T-helper 1 cell (primary cell): Measurements from ENCODE around the gene NUDT6.

Experiments used
- DNase-seq, 5 donors: peaks; one replicate each; pipeline ENCODE4 v3.0.0-alpha.2; 2012 to 2020
- total RNA-seq, 4 donors: gene quantifications; one replicate each; lab custom pipeline; 2026; lab: John Stamatoyannopoulos, UW

Gene NUDT6, protein sequence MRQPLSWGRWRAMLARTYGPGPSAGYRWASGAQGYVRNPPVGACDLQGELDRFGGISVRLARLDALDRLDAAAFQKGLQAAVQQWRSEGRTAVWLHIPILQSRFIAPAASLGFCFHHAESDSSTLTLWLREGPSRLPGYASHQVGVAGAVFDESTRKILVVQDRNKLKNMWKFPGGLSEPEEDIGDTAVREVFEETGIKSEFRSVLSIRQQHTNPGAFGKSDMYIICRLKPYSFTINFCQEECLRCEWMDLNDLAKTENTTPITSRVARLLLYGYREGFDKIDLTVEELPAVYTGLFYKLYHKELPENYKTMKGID
- total RNA-seq, result 1.3 to 5.1 (median 3.3) reads per million in 4 donors

DNA sequence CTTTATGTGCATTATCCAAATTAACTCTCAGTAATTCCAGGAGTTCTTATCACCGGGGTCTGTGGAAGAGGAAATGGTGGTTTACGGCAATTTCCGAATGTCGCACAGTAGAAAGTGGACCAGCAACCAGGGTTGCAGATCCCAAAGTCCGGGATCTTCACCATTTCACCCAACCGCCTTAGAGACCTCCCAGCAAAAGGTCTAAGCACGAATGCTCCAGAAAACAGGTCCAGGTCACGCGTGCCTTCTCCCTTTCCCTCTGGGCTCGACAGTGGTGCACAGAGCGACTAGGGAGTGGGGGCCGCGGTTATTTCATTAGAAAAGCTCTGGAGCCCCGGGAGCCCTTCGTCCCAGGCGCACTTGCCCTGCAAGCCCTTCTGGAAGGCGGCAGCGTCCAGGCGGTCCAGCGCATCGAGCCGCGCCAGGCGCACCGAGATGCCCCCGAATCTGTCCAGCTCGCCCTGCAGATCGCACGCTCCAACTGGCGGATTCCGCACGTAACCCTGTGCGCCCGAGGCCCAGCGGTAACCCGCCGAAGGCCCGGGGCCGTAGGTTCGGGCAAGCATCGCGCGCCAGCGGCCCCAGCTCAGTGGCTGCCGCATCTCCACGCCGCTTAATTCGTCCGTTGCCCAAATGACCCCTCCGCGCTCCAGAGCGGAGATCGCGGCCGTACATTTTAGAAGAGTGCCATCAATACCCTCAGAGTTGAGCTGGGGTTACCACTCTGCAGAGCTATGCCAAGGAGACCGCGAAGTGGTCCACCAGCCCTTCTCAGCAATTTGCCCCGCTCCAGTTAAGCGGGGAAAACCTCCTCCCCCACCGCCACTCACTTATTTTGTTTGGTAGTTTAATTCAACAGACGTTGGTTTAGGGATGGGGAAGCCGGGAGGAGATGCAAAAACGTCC, at the start of gene NUDT6:
Gene NUDT6, minus strand, starts transcription at position 627 of the 906 bp plus-strand sequence. Its CDS starts 25 bp downstream, at position 602.
- peak; percentile 6 to 68 (median 14) for DNase-seq

DNA sequence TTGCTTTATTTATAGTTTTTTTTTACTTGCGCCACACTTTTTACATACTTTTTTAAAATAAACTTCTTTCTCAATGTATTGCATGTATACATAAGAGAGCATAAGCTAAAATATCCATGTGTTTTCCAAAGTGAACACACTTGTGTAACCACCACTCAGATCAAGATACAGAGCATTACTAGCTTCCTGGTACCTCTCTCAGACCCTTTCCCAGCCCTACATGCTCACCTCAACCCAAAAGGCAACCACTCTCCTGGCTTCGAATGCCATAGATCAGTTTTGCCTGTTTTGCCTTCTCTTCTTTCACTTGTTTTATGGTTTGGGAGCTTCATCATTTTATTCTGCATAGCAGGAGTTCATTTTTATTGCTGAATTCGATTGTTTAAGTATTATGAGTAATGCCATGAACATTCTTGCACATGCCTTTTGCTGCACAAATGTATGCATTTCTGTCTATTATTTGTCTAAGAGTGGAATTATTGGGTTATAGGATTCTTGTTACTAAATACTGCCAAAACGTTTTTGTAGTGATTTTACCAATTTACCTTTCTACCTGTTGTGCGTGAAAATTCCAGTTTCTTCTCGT, 45.9 kb upstream of the NUDT6 start:
- DNase-seq, result no peak

DNA sequence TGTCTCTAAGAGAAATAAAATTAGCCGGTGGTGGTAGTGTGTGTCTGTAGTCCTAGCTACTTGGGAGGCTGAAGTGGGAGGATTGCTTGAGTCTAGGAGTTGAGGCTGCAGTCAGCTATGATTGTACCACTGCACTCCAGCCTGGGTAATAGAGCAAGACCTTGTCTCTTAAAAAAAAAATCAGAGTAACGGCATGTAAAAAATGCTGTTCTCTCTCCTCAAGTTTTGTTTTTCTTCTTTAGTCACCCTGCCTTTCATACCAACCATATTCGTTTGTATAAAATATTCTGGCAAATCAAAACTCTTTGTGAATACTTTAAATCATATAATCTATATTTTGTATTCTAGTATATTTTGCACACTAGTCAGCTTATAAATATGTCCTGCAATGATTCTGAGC, 44.8 kb upstream of the NUDT6 start:
- no peak for DNase-seq

DNA sequence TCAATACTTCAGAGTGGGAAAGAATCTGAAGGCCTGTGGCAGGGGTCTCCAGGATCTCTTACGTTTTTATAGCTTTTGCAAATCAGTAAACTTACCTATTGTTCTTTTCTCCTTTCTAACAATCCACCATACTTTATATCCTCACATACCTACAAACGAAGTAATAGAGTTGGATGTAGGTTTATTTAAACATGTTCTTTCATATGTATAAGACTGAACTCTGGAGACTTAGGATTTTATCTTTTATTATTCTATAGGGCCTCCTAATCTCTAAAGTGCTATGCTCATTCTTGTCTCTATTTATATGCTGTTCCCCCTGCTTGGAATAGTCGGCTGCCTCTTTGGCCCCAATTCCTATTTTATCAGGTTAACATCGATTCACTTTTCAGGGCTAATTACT, 43.8 kb upstream of the NUDT6 start:
- DNase-seq, result no peak

DNA sequence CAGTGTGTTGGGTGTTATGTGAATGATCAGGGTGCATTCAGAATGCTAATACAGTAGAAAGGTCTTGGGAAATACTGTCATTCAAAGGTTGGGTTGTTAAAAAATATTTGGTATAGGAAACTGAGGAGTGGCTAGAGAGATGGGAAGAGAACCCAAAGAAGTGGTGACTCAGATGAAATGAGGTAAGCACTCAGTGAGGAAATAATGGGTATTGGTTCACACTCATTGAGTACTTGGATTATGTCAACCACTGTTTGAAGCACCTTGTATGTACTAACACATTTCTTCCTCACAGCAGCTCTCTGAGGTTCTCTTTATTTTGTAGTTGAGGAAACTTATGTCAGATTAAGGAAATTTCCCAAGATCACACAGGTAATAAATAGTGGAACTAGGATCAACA, 40.8 kb upstream of the NUDT6 start:
- no peak for DNase-seq

DNA sequence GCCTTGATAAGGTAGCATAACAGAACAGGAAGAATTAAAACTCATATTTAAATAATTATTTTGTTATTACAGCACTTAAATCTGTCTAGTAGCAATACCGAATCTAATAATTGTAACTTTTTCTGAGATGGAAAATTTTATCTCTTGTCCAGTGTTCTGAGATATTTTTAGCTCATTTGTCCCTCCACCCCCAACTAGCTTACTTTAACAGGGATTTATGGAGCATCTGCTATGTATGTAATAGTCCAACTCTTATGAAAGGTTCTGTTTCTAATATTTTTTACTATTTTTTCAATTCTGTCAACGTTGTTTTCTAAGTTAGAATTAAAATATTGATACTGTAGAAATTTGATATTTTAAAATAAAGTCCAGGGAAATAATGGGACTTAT, 38.2 kb upstream of the NUDT6 start:
- DNase-seq, result no peak

DNA sequence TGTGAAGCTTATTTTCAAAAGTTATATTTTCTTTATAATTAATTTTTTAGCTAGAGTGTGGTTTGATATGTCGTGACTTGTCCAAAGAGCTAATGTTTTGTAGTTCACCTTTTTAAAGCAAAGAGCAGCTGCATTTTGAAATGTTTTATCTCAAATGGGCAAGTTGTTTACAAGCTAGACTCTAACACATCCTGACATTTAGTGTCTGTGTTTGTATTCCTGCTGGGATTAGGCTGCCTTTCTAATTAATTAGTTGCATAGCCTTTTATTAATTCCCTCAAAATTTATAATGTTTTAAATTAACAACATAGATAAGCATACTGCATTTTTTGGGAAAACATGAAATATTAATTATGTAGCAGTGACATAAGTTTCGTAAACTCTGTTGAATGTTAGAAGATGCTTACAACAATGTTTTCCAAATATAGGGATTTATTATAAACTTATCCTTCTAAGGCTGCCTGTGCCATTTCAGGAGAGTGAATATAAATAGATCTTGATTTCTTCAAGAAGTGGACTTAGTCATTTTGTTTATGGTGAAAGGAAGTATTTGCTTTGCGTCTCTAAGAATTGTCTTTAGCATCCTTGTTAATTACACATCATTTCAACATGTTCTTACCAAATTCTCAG, 37.7 kb upstream of the NUDT6 start:
- no peak for DNase-seq

DNA sequence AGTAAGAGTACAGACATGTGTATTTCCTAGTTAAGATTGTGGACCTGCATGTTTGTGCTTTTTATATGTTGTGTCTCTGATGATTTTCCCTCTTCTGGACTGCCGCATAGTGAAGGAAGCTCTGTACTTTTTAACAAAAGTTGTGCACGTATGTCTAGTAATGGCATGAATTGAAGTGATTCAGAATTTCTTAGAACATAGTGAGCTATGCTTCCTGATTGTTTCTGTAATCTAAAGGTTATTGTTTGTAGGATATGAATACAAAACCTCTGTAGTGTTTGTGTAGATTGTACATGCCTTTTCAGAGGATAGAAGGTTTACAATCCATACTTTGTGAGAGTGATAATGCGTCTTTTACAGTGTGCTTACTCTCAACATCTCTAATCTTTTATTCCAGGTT, 37.0 kb upstream of the NUDT6 start:
- no peak for DNase-seq

DNA sequence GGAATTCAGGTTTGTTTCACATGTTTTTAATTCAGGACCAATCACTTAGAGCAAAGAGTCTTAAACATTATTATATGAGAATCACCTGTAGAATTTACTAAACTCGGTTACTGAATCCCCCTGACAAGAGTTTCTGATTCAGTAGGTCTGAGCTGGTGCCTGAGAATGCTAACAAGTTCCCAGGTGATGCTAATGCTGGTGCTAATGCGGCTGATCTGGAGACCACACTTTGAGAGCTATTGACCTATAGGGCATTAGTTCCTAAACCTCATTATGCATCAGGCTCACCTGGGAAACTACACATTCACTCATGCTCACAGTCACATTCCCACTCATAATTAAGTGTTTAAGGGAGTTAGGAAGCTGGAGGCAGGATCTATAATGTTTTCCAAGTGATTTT, 36.1 kb upstream of the NUDT6 start:
- DNase-seq, result no peak

DNA sequence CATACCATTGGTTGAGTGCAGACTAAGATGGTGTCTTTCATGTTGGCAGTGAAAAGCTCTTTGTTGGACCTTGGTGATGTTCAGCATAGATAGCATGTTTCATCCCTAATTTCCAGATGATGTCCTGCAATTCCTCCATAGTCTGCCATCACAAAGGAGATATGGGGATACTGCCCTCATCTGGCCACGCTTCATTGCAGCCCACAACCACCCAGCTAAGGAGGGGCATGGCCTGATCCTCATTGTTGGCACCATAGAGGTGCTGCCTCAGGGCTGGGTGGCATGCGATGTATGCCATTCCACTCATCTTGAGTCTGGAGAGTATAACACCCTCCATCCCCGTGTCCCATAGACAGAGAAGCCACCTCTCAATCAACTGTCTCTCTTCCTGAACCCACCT, 31.5 kb upstream of the NUDT6 start:
- DNase-seq, result no peak

DNA sequence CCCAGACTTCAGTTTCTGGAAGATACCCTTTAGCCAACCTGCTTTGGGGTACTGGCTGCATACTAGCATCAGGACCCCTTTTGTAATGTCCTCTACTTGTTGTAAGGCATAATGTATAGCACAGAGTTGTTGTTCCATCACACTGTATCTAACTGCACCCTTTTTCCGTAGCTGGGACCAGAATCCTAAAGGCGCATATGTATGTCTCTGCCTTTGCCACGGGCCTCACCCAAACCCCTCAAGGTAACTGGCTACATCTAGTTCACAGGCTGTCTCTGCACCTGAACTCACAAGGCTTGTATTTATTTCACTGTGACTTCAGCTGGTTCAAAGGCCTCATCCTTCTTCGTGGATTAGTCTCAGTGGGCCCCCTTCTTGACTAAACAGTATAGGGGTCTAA, 29.6 kb upstream of the NUDT6 start:
- DNase-seq, result no peak

DNA sequence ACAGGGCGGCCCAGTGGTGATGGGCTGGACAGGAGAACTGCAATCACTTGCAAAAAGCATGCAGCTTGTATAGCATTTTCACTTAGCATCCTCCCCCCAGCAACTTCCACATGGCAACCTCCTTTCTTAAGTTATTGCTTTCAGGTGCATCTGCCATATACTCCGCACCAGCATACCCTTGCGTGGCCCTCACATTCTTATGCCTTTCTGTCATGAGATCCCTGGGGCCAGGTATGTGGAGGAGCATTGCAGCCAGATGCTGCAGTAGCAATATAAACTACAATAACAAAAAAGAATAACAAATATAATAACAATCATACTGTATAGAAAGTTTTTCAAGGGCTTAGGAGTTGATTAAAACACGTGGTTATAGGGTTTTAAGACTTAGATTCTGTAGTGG, 26.3 kb upstream of the NUDT6 start:
- no peak for DNase-seq

DNA sequence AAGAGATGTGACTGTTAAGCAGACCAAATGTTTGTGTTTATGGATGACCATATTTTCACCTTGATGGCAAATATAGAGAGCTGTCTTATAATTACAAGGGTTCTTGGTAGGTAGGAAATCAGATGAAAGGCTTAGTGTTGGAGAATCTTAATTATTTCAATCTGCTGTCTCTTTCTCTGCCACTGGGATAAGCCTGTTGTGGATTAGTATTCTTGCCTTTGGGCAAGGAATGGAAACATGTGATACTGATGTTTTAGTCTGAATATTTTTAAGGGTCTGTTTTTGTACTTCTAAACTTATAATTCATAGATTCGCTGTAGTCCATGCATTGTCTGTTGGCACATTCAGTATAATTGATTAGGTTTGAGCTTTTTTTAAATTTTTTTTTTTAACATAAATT, 23.7 kb upstream of the NUDT6 start:
- DNase-seq, result no peak

DNA sequence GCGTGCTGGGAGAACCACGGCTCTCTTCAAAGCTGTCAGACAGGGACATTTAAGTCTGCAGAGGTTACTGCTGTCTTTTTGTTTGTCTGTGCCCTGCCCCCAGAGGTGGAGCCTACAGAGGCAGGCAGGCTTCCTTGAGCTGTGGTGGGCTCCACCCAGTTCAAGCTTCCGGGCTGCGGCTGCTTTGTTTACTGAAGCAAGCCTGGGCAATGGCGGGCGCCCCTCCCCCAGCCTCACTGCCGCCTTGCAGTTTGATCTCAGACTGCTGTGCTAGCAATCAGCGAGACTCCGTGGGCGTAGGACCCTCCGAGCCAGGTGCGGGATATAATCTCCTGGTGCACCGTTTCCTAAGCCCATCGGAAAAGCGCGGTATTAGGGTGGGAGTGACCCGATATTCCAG, 22.7 kb upstream of the NUDT6 start:
- peak in 3 of 5 donors; percentile 22 to 28 (median 25) for DNase-seq

DNA sequence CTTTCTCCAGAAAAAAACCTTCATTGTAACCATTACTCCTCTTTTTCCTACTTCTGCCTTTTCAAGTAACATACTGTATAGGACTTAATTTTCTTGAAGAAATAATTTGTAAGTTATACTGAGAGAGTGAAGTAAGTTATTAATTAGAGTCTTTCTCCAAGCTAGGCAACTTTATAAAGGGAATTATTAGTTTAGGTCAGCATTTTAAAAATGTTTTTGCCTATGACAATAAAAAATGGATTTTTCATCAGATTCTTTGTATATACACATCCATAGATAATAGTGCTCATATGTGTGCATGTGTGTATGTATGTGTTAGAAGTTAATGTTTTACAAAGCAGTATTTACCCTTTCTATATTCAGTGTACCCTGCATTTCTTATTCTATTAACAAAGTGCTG, 10.4 kb upstream of the NUDT6 start:
- no peak for DNase-seq

DNA sequence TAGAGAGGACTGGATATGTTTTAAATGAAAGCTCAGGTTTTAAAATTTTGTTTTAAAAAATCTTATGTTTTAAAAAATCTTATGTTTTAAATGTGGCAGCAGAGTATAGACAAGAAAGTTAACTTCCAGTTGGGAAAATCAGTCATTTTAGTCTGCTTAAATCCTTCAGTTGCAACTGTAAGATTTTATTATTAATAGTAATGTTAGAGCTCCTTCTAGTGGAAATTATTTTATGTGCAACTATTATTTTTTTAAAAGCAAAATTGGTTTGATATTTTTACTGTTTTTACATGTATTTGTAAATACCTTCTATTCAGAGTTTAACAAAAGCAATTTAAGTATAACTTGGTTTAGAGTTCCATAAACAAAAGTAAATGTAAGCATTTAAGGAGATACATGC, 8.5 kb upstream of the NUDT6 start:
- no peak for DNase-seq

DNA sequence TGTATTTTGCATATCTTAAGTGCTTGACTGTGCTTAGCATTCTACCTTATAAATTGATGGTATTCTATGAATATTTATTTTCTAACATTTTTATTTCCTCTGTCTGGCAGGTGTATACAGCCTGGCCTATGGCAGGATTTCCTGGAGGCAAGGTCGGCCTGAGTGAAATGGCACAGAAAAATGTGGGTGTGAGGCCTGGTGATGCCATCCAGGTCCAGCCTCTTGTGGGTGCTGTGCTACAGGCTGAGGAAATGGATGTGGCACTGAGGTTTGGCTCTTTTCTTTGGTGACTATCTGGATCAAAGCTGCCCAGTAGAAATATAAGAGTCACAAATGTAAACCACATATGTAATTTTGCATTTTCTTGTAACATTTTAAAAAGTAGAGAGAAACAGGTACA, 6.5 kb upstream of the NUDT6 start:
- peak in 1 of 5 donors; percentile 37 for DNase-seq

DNA sequence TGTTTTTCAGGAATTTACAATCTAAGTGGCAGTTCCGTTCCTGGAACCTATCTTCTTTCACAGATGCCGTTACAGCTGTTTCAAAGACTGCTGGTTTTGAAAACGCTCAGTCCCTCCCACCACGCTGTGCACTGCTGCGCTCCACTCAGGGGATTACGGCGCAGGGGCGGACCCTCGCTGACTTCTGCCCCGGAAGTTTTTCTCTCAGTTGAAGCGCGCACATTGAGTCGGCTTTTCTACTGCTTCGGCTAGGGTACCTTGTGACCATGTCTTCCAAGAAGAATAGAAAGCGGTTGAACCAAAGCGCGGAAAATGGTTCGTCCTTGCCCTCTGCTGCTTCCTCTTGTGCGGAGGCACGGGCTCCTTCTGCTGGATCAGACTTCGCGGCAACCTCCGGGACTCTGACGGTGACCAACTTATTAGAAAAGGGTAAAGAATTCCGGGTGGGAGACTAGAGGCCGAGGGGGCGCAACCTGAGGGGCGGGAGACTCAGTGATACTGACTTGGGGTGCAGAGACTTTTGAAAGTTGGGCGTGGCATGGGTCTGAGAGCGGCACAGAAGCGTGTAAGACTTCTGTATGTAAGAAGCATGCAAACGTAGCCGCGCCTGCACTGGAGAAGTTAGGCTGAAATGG, 597 bp upstream of the NUDT6 start:
- peak; percentile 63 to 96 (median 76) for DNase-seq

DNA sequence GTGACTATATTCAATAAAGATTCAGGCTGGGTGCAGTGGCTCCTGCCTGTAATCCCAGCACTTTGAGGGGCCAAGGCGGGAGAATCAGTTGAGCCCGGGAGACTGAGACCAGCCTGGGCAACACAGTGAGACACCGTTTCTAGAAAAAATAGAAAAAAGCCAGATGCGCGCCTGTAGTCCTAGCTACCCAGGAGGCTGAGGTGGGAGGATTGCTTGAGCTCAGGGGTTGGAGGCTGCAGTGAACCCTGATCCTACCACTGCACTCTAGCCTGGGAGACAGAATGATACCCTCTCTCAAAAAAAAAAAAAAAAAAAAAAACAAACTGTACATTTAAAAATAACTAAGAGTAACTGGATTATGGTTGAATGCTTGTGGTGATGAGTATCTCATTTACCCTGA, 1.1 kb downstream of the NUDT6 start:
- DNase-seq, result no peak

DNA sequence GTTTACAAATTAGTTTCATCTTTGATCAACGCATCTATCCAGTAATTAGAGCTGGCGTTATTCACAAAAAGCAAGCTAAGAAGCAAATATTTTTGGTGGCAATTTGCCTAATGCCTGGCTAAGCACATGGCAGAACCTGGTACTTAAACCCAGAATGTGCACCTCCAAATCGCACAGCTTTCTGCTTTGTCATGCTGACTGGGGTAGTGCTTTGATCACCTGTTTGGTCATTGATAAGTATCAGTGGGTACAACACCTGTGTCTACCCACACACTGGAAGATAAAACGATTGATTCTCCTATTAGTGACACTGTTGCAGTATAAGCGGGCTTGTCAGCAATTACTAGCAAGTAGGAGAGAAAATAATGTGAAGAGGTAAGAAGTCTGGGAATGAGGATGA, 1.9 kb downstream of the NUDT6 start:
- no peak for DNase-seq

DNA sequence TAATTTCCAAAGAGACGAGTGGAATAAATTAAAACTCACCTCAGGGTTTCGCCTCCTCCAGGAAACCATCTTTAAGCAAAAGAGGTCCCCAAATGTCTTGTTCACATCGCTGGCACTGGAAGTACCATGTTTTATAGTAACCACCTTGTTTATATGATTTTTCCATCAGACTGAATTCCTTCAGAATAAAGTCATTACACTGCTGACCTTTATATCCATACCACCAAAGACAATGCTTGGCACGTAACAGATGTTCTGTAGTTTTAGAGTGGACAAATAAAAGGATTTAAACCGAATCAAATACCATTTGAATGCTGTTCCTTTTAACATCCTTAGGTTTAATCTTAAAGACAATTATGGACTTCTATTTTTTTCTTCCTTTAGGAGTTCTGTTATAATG, 4.7 kb downstream of the NUDT6 start:
- no peak for DNase-seq

DNA sequence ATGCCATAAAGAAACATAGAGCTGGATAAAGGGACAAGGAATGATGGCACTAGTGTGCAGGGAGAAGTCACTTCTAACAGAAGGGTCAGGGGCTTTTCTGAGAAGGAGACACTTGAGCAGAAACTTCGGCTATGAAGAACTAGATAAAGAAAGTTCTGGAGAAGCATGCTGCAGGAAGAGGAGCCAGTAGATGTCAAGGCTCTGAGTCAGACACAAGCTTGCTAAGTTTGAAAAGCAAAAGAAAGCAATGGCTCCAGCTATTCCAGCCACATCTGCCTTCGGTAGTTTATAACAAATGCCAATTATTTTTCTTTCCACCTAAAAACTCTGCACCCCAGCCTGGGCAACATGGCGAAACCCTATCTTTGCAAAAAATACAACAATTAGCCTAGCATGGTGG, 7.5 kb downstream of the NUDT6 start:
- DNase-seq, result no peak
